ENCODE data around the gene GLUL.
"Not testable (repeated sequence)": the region's sequence is repeated elsewhere in the genome, so short reads cannot be mapped to it uniquely, and the experiment has no call there.

Gene GLUL

GRCh38 chr1:182383037-182383661 is 8.4 kb downstream of the GLUL start:
- ChIA-PET POLR2A (no interaction called here), CTCF (no interaction called here)
- no peak for TF ChIP-seq LEF1 (IDR thresholded peaks at IDR 0.05; ENCODE audit: borderline replicate concordance)
- no peak for TF ChIP-seq HDGF (IDR thresholded peaks at IDR 0.05; ENCODE audit: borderline replicate concordance)
- DNase-seq (ENCODE audit: extremely low spot score) = no peak

GRCh38 chr1:182381962-182382819 is 9.4 kb downstream of the GLUL start:
- no peak for DNase-seq (ENCODE audit: extremely low spot score)
- CTCF ChIA-PET = interaction anchor here (0.7 kb wide), 1 partner anchor 15 kb away, joined by 3 read pairs; no protein-coding TSS in a partner anchor
- POLR2A ChIA-PET = interaction anchor here (0.9 to 1.1 kb wide), 3 partner anchors 8 to 11 kb away, joined by 3 to 4 read pairs (median 3); no protein-coding TSS in a partner anchor
- TF ChIP-seq TARDBP (IDR thresholded peaks at IDR 0.05) (no peak), FOXA1 (IDR thresholded peaks at IDR 0.05) (no peak), HDGF (IDR thresholded peaks at IDR 0.05; ENCODE audit: borderline replicate concordance) (no peak), CTBP1 (IDR thresholded peaks at IDR 0.05; ENCODE audit: borderline replicate concordance) (no peak), FOXK2 (IDR thresholded peaks at IDR 0.05) (no peak), ZNF384 (IDR thresholded peaks at IDR 0.05) (no peak), SP1 (IDR thresholded peaks at IDR 0.05) (no peak), NFRKB (IDR thresholded peaks at IDR 0.05) (no peak), PKNOX1 (IDR thresholded peaks at IDR 0.05) (no peak), L3MBTL2 (conservative IDR thresholded peaks at IDR 0.05) (no peak), ARNT (IDR thresholded peaks at IDR 0.05) (no peak), ELF4 (IDR thresholded peaks at IDR 0.05) (no peak), SUZ12 (IDR thresholded peaks at IDR 0.05) (no peak), LEF1 (IDR thresholded peaks at IDR 0.05; ENCODE audit: borderline replicate concordance) (no peak), BHLHE40 (IDR thresholded peaks at IDR 0.05; ENCODE audit: borderline replicate concordance) (no peak), FOXM1 (IDR thresholded peaks at IDR 0.05; ENCODE audit: borderline replicate concordance) (no peak)

- TF ChIP-seq ARNT (IDR thresholded peaks at IDR 0.05) (no peak), L3MBTL2 (conservative IDR thresholded peaks at IDR 0.05) (no peak), ZNF384 (IDR thresholded peaks at IDR 0.05) (no peak), PKNOX1 (IDR thresholded peaks at IDR 0.05) (no peak), FOXM1 (IDR thresholded peaks at IDR 0.05; ENCODE audit: borderline replicate concordance) (no peak), SUZ12 (IDR thresholded peaks at IDR 0.05) (no peak), FOXK2 (IDR thresholded peaks at IDR 0.05) (no peak), CTBP1 (IDR thresholded peaks at IDR 0.05; ENCODE audit: borderline replicate concordance) (no peak), NFRKB (IDR thresholded peaks at IDR 0.05) (no peak), SP1 (IDR thresholded peaks at IDR 0.05) (no peak)
- POLR2A ChIA-PET = no interaction called here
Observed at GRCh38 chr1:182380199-182380598, 11.4 kb downstream of the GLUL start.

GRCh38 chr1:182379781-182380180 is 11.8 kb downstream of the GLUL start:
- DNase-seq (ENCODE audit: extremely low spot score); POLR2A ChIA-PET; CTCF ChIA-PET: not testable (repeated sequence)

More at GRCh38 chr1:182380199-182380598, 11.4 kb downstream of the GLUL start:
- CTCF ChIA-PET = no interaction called here
- no peak for DNase-seq (ENCODE audit: extremely low spot score)

GRCh38 chr1:182376936-182377574 is 14.5 kb downstream of the GLUL start:
- TF ChIP-seq LEF1 (IDR thresholded peaks at IDR 0.05; ENCODE audit: borderline replicate concordance) = no peak
- no peak for TF ChIP-seq NFRKB (IDR thresholded peaks at IDR 0.05)
- no peak for TF ChIP-seq CTBP1 (IDR thresholded peaks at IDR 0.05; ENCODE audit: borderline replicate concordance)
- no peak for TF ChIP-seq ELF4 (IDR thresholded peaks at IDR 0.05)
- no peak for TF ChIP-seq BHLHE40 (IDR thresholded peaks at IDR 0.05; ENCODE audit: borderline replicate concordance)
- TF ChIP-seq FOXK2 (IDR thresholded peaks at IDR 0.05) = no peak
- no peak for TF ChIP-seq SP1 (IDR thresholded peaks at IDR 0.05)
- TF ChIP-seq HDGF (IDR thresholded peaks at IDR 0.05; ENCODE audit: borderline replicate concordance) = no peak
- TF ChIP-seq ZNF384 (IDR thresholded peaks at IDR 0.05) = no peak
- no peak for TF ChIP-seq L3MBTL2 (conservative IDR thresholded peaks at IDR 0.05)
- TF ChIP-seq FOXM1 (IDR thresholded peaks at IDR 0.05; ENCODE audit: borderline replicate concordance) = no peak
- TF ChIP-seq ARNT (IDR thresholded peaks at IDR 0.05) = no peak
- no peak for TF ChIP-seq SUZ12 (IDR thresholded peaks at IDR 0.05)
- TF ChIP-seq TARDBP (IDR thresholded peaks at IDR 0.05) = no peak
- TF ChIP-seq PKNOX1 (IDR thresholded peaks at IDR 0.05) = no peak
- no peak for TF ChIP-seq FOXA1 (IDR thresholded peaks at IDR 0.05)
- POLR2A ChIA-PET = interaction anchor here (1.0 kb wide), 1 partner anchor 15 kb away, joined by 4 read pairs; the partner anchor contains the start of gene GLUL
- CTCF ChIA-PET = no interaction called here
- no peak for DNase-seq (ENCODE audit: extremely low spot score)
